ENCODE measurements around the gene RSPH9.
"Not testable (repeated sequence)": the region's sequence is repeated elsewhere in the genome, so short reads cannot be mapped to it uniquely, and the experiment has no call there.

RSPH9 gene

DNA sequence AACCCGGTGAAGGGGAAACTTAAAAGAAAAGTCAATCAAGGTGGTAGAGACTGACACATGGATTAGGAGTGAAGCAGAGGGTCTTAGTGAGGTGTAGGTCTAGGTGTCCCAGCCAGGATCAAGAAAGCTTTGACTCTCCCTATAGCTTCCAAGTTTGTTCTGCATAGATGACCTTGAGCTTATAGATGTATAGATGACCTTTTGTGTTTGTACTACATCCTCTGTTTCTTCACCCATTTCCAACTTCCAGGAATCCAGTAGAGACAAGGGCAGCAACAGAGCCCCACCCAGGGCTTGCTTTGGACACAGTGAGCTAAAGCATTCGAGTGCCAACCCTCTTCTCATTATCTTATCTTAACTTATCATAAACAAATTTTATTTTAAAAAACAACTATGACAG lies 44.6 kb downstream of the RSPH9 start:
- DNase-seq: no peak

DNA sequence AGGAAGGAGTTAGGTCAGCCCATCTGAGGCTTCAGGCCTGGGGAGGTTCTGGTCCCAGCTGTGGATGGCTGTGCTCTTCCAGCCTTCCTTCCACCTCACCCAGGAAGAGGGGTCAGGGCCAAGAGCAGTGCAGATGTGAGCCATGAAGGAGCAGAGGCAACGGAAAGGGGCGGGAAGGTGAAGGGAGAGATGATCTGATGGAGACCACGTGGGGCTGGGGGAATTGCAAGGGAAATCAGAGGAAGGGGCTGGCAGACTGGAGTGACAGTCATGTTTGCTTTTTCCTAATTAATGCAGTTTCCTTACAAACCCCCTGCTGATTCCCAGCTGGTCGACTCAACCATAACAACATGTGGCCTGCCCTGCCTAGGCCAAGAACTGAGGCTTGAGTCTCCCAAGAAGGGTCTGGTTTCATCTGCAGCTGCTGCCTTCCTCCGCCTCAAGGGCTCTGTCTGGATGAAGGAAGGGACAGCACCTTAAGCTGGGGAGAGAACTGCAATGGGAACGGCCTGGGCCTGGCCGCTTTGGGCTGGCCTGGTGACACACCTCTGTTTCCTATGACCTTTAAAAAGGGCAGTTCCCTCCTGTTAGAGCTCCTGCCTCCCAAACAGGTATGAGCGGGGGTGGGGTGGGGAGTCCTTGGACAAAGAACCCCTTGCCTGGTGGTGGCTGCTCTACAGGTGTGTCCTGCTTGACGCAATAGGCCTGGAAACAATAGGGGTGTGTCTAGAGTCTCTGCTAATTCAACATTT lies 50.6 kb downstream of the RSPH9 start:
- peak; percentile 19 for DNase-seq

DNA sequence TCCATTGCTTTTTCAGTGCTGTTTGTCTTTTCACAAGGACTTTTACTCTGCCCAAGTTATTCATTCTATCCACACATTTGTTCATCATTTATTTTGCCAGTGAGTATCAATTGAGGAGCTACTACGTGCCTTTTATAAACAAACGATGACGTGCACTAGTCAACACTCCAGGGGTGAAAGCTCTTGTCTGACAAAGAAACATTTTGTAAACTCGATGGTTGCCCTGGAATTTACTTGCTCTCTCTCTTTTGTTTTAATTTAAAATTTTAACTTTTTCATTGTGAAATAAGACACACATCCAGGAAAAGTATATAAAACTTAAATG lies 51.1 kb downstream of the RSPH9 start:
- DNase-seq: no peak

DNA sequence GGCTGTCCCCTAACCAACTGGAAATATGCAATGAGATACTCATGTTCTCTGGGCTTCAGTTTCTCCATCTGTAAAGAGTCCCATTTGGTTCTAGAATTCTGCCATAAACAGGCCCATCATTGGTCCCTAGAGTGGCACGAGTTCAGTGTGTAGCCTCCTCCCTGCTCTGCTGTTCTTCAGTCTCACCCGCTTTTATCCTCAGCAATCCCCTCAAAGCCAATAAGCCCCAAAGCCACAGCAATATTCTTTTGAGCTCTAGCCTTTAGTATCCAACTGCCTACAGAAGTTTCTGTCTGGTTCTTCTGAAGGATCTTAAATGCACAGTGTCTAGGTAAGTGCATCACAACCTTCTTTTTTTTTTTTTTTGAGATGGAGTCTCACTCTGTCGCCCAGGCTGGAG lies 52.6 kb downstream of the RSPH9 start:
- DNase-seq: no peak

DNA sequence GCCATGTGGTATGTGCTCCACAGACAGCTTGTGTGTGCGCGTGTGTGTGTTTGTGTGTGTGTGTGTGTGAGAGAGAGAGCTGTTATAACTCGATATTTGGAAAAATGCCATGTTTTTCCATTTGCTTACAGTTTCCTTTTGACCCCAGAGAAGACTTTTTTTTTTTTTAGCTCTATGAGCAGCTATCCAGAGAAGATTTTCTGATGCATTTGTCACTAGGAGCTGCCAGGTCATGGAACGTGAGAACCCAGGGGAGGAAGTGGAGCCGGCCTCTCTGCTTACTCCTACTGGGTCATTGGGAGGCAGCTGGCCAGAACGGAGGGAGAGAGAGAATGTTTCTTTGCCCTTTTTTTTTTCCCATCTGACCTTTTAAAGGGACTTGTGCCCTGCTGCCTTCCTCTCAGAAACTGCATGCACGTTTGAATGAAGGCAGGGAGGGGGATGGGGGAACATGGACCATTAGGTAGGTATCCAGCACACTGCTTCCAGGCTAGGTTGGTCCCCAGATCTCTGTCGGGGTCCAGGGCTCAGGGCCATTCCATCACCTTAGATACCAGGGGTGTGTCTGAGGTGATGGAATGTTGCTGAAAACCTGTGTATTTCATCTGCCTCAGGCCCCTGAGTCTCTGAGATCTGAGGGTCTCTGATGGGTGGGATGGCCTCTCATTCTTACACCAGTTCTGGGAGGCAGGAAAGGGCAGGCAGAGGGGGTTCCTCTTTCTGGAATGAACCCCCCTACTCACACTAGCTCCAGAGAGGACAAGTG lies 53.9 kb downstream of the RSPH9 start:
- peak; percentile 44 for DNase-seq

DNA sequence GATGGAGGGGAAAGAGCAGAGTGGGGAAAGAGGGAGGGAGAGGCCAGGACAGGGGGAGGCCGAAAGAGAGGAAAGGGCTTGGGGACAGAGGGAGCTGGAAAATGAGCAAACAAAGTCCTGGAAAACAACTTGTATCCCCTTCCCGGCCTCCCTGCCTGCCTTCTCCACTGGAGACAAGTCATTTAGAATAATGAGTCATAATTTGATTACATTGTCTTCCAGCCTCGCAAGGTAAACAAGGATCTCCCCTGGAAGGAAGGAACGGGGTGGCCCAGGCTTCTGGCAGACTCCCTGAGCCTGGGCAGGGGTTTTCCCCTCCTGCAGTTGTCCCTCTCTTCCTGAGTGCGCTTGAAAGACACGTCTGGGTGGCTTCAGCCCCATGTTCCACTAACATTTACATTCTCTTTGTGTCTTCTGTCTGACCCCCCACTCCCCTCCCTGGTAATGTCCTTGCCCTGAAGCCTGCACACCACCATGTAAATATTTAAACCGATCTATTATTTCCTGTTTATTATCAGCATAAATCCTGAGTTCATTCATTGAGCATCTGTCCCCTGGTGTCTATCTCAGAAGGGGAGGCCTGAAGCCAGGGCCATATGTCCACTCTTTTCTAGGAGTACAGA lies 54.8 kb downstream of the RSPH9 start:
- no peak for DNase-seq

DNA sequence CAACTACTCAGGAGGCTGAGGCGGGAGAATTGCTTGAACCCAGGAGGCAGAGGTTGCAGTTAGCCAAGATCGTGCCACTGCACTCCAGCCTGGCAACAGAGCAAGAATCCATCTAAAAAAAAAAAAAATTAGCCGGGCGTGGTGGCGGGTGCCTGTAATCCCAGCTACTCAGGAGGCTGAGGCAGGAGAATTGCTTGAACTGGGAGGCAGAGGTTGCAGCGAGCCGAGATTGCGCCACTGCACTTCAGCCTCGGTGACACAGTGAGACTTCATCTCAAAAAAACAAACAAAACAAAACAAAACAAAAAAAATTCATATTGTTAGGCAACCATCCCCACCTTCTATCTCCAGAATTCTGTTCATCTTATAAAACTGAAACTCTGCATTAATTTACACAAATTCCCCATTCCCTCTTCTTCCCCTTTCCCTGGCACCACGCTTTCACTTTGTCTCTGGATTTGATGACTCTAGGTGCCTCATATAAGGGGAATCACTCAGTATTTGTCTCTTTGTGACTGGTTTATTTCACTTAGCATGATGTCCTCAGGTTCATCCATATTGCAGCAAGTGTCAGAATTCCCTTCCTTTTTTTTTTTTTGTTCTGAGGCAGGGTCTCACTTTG lies 56.2 kb downstream of the RSPH9 start:
- not testable (repeated sequence) for DNase-seq

DNA sequence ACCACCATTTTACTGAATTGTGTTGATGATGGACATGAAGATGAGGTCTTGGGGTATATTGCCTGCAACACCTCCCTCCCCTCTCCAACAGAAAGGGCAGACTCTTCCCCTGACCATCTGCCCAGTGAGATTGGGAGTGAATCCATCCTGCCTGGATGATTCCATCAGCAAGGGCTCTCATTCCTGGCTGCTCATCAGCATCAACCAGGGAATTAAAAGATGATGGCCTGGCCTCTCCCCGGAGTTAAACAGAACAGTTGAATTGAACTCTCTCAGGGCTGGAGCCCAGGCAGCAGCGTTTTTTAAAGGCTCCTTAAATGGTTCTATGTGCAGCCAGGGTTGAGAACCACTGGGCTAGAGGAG lies 57.3 kb downstream of the RSPH9 start:
- DNase-seq: no peak

DNA sequence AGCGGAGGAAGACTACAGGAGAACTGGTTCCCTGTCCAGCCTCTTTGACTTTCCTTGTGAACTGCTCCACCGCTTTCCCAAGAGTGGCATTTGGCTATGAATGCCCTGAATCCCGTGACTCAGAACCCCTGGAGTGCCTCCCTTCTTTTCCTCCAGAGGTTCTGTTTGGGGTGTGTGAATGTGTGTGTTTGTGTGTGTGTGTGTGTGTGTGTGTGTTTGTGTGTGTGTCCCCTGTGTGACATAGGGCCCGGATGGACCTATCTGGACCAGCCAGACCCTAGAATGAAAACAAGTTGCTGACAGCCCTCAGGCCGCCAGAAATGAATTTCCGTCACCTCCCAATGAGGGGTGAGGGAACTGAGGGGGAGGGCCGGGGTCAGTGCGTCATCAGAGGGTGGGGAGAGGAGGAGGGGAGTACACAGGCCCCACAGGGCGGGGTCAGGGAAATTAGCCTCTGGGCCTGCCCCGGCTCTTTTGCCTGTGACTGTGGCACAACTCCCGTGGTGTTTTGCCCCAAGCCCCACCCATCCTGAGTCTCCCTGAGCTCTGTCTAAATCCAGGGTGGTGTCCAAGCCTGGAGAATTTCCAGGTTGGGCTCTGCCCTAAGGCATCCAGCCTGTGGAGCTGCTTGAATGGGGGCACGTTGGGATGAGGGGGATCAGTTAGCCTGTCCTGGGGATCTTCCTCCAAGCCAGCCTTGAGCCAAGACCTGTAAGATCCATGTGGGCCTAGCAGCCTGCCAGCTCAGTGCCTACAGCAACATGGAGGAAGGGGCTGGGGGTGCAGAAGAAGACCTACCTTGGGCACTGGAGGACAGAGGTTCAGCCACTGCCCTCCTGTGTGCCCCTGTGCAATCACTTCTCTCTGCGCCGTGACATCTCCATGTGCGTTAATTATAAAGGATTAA lies 58.0 kb downstream of the RSPH9 start:
- DNase-seq: no peak

DNA sequence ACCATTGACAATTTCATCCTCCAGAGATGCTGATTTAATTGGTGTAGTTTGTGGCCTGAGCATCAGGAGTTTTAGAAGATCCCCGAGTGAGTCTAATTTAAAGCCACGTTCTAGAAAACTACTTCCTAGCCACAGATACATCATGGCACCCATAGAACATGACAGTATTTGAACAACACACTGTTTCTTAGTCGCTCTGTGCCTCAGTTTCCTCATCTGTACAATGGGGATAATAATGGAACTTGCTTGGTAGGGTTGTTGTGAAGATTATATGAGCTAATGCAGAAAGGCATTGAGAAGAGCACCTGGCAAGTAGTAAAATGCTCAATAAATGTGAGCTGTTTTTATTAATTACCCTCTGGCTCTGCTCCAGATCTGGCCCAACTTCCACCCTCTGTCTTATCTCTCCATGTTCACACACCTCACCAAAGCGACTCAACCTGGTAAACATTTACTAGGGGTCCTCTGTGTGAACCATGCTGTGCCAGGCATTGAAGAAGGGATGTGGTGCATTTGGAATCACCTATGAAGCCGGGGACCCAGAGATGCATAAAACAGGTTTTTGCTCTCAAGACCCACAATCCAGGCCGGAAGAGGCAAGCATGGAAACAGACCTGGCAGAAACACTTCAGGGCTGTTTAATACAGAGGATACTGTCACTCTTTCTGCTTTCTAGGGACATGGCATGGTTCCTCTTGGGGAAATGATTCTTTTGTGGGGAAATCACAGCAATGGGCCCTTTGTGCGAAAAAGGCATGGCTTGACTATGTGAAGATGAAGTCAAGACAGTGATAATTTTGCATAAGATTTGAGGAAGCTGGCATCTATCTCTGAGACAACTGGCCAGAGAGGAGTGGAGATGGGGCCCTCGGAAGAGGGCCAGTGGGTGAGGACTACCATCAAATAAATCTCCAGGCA lies 58.9 kb downstream of the RSPH9 start:
- DNase-seq: no peak

DNA sequence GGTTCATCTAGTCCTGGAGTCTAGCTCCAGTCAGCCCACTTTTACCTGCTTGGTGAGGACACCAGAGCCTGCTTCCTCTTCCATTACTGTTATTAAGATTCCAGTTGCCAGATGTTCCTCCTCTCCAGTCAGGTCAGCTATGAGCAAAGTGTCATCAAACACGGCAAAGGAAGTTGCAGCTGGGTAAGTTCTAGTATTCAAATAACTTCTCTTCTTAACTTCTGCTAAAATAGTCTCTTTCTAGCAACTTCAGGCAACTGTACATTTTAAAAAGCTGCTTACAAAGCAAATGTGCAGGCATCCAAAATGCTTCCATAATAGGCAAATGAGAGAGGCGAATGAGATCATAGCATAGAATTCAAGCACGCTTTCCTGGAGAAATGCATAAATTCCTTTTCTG lies 61.2 kb downstream of the RSPH9 start:
- peak; percentile 79 for DNase-seq

DNA sequence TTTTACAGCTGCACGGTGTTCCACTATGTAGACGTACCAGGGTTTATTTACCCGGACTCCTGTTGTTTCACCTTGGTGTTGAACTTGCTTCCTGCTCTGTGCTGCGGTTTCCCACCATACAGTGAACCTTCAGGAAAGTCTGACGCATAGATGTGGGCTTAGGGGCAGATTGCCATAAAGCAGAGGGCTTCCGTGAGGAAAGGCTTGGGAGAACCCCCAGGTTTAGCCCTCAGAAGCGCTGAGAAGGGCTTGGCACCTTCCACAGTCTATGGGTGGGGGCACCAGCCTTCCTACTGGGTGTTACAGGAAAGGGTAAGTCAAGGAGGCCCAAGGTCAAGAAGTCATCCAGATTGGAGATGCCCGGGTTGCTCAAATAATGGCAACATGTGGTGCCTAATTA lies 62.0 kb downstream of the RSPH9 start:
- peak; percentile 46 for DNase-seq

DNA sequence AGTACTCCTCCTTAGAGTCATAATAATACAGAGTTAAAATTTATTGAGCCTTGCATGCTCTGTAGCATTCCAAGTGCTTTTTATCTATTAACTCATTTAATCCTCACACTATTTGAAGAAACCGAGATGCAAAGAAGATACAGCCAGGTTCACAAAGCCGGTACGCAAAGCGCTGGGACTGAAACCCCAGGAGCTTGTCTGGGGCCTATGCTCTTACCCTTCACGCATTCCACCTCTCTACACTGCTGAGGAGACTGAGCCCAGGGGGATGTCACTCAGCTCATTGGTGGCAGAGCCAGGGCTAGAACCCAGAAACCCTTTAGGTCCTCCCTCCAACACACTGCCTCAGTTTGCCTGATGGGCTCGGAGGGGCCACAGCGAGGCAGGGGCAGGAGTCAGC lies 62.4 kb downstream of the RSPH9 start:
- DNase-seq: peak; percentile 39

DNA sequence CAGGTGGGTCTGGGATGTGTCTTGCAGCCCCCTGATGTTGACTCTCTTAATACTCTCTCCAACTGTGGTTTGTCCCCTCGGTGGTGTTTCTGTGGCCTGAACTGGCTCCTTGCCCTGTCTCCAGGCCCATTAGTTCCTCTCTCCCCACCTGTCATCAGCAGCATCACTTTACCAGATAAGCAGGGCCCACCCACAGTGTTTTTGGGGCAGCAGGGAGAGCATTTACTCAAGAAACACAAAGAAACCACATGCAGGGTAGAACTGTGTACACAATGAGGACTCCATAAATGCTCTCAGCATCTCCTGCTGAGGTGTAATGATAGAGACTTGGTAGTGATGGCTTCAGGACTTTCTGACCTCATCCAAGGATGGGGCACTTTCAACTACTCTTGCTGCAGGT lies 62.9 kb downstream of the RSPH9 start:
- DNase-seq: peak; percentile 60

DNA sequence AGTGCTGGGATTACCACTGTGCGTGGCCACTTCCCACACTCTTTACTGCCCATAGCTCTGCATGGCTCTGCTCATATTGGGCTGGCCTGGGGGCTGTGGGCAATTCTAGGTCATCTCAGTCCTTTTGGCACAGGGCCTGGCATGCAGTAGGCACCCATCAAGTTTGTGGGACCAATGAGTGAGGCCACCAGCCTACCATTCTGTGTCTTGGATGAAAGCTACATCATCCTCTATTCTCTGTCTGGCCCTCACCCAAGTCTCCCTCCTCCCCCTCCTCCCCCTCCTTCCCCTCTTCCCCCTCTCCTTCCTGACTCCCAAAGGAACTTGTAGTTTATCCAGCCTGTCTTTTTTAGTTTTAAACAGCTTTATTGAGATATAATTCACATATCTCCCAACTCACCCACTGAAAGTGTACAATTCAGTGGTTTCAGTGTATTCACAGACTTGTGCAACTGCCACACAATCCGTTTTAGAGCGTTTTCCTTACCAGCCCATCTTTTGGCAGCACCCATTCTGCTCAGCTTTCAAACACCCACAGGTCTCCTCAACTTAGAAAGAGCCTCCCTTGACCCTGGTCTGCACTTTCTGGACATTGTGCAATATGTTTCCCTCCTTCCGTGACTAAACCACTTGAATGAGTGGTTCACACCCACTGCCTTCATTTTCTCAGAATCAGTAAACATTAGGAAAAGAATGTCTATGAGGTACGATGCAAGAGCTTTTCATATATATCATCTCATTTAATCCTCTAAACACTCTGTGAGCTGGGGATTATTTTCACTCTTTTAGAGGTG lies 64.2 kb downstream of the RSPH9 start:
- peak; percentile 47 for DNase-seq

DNA sequence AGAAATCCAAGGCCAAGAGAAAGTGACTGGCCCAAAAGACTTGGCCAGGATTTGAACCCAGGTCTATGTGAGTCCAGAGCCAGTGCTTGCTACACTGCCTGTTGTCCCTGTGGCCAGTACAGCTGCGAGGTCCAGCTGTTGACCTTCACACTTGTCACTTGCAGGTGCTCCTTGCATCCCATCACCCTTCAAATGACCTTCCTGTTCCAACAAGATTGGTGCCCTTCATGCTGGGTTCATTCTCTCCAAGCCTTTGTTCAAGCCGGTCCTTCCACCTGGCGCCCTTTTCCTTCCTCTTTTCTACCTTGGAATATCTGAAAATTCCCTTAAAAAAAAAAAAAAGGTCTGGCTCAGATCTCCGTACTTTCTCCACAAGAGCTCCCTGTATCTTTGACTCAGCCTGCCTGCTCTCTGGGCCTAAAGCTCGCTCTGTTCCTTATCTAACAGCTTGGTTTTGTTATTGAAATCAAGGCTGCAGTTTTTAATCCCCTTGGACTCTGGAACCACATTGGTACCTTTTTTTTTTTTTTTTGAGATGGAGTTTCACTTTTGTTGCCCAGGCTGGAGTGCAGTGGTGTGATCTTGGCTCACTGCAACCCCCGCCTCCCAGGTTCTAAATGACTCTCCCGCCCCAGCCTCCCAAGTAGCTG lies 64.9 kb downstream of the RSPH9 start:
- DNase-seq: no peak

DNA sequence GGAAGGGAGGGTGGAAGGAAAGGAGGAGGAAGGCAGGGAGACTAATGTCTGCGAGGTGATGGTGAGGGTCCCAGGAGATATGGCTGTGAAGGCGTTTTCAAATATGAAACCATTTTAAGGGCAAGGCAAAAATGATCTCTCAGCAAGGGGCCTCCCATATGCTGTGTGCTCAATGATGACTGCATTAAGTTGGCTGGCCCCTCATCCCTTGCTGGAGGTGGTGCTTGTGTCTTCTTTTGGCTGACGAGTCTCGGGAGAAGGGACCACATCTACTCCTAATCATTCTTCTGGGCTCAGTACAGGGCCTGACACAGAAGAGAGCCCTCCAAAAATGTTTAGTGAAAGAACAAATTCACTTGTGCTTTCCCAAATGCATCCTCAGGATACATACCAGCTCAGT lies 65.7 kb downstream of the RSPH9 start:
- no peak for DNase-seq

DNA sequence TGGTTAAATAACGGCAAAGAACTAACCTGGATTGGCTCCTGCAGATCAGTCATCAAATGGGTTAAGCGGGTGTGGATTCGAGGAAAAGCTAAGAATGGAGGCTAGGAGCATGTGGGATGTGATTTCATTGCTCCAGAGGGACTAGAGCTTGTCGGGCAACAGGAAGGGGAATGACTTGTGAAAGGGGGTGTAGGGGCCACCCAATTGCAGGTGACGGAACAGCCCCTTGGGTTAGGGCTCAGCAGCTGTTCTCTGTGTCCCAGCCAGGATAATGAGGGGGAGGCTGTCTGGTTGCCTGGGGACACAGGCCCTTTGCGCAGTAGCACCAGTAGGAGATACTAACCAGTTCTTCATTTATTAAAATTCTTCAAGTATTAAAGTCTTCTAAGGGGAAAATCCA lies 67.7 kb downstream of the RSPH9 start:
- no peak for DNase-seq

DNA sequence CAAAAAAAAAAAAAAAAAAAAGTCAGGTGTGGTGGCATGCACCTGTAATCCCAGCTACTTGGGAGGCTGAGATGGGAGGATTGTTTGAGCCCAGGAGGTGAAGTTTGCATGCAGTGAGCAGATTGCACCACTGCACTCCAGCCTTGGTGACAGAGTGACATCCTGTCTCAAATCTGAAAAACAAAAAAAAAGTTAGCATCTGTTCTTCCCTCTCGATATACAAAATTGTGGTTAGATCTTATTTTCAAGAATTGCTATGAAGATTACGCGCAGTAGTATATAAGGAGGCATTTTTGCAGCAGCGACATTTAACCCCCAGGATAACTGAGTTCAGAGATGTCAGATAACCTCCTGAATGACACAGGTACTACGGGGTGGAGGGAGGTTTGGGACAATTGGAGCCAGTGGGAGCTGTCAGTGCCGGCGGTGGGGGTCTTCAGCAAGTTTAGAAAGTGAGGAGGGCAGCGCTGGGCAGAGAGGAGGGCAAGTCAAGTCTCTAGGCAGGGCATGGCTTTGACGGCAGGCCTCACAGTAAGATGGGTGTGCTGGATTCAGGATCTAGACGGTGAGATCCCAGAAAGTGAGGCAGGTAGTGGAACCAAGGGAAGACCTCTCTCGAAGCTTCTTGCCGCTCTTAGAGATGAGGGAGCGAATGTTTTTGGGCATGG lies 68.9 kb downstream of the RSPH9 start:
- no peak for DNase-seq

Measured in RPMI8226 (cell line).